ENCODE data around the gene DIO2.

- no peak for TF ChIP-seq POLR2A (IDR thresholded peaks at IDR 0.05)
- no peak for TF ChIP-seq CTCF (IDR thresholded peaks at IDR 0.05)
These were observed 28.3 kb upstream of the DIO2 start for GRCh38 chr14:80239631-80240030.
